ENCODE data around the gene DENND1B. TPM values are rescaled to one million over a fixed set of nuclear protein-coding genes. Genes with fewer than 3 reads are reported as not detected.

Gene DENND1B
- polyA plus RNA-seq, 1 donor from 2014 or later = 12.4 TPM

- Histone ChIP-seq H4K20me1 (ENCODE audit: insufficient read depth) (no peaks in the 10 kb centered on the region), H3K9ac (ENCODE audit: low read length) (no peak overlapping the region), H3K4me2 (ENCODE audit: low read length) (no peak overlapping the region), H3F3A (ENCODE audit: insufficient read depth, low read length, poor library complexity, severe bottlenecking) (no peaks in the 10 kb centered on the region), H3K36me3 (ENCODE audit: insufficient read depth, low read length) (no peaks in the 10 kb centered on the region), H3K9me2 (ENCODE audit: insufficient read depth, low read length) (no peaks in the 10 kb centered on the region), H3K9me3 (ENCODE audit: low read length) (no peaks in the 10 kb centered on the region), H2AFZ (ENCODE audit: low read depth, low read length) (no peak overlapping the region), H3K79me2 (replicated peaks; ENCODE audit: insufficient read depth, low read length) (no peaks in the 10 kb centered on the region), H3K4me3 (ENCODE audit: low read length) (no peak overlapping the region), H3K27ac (ENCODE audit: low read length) (peak overlapping the region; percentile 15), H3K27me3 (ENCODE audit: insufficient read depth, low read depth, low read length) (no peaks in the 10 kb centered on the region)
- TF ChIP-seq, protein P1, sequence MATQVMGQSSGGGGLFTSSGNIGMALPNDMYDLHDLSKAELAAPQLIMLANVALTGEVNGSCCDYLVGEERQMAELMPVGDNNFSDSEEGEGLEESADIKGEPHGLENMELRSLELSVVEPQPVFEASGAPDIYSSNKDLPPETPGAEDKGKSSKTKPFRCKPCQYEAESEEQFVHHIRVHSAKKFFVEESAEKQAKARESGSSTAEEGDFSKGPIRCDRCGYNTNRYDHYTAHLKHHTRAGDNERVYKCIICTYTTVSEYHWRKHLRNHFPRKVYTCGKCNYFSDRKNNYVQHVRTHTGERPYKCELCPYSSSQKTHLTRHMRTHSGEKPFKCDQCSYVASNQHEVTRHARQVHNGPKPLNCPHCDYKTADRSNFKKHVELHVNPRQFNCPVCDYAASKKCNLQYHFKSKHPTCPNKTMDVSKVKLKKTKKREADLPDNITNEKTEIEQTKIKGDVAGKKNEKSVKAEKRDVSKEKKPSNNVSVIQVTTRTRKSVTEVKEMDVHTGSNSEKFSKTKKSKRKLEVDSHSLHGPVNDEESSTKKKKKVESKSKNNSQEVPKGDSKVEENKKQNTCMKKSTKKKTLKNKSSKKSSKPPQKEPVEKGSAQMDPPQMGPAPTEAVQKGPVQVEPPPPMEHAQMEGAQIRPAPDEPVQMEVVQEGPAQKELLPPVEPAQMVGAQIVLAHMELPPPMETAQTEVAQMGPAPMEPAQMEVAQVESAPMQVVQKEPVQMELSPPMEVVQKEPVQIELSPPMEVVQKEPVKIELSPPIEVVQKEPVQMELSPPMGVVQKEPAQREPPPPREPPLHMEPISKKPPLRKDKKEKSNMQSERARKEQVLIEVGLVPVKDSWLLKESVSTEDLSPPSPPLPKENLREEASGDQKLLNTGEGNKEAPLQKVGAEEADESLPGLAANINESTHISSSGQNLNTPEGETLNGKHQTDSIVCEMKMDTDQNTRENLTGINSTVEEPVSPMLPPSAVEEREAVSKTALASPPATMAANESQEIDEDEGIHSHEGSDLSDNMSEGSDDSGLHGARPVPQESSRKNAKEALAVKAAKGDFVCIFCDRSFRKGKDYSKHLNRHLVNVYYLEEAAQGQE (IDR thresholded peaks at IDR 0.05; ENCODE audit: borderline replicate concordance) = no peak
- no peak for TF ChIP-seq EP300 (conservative IDR thresholded peaks at IDR 0.05; ENCODE audit: poor library complexity, severe bottlenecking)
- no peak for TF ChIP-seq MXI1 (conservative IDR thresholded peaks at IDR 0.05; ENCODE audit: poor library complexity, severe bottlenecking)
- TF ChIP-seq POLR2AphosphoS5 (IDR thresholded peaks at IDR 0.05) = no peak
- TF ChIP-seq CTCF (IDR thresholded peaks at IDR 0.05; ENCODE audit: poor library complexity, severe bottlenecking) = no peak
- TF ChIP-seq RAD21 (conservative IDR thresholded peaks at IDR 0.05) = no peak
- no peak for TF ChIP-seq EZH2 (IDR thresholded peaks at IDR 0.05; ENCODE audit: borderline replicate concordance, insufficient read depth, low read length, poor library complexity, severe bottlenecking)
- no peak for TF ChIP-seq SMC3 (conservative IDR thresholded peaks at IDR 0.05; ENCODE audit: poor library complexity)
- TF ChIP-seq TAF1 (IDR thresholded peaks at IDR 0.05; ENCODE audit: low read depth) = no peak
Measured at GRCh38 chr1:197638316-197638715, 137.0 kb downstream of the DENND1B start.

- TF ChIP-seq, protein P1 (IDR thresholded peaks at IDR 0.05; ENCODE audit: borderline replicate concordance) = peak; percentile 25
- no peak for TF ChIP-seq RAD21 (conservative IDR thresholded peaks at IDR 0.05)
- no peak for TF ChIP-seq POLR2AphosphoS5 (IDR thresholded peaks at IDR 0.05)
- no peak overlapping the region for H2AFZ ChIP-seq (ENCODE audit: low read depth, low read length)
- no peaks in the 10 kb centered on the region for H3K9me3 ChIP-seq (ENCODE audit: low read length)
- no peaks in the 10 kb centered on the region for H3K79me2 ChIP-seq (replicated peaks; ENCODE audit: insufficient read depth, low read length)
- no peaks in the 10 kb centered on the region for H4K20me1 ChIP-seq (ENCODE audit: insufficient read depth)
- no peak overlapping the region for H3K9ac ChIP-seq (ENCODE audit: low read length)
- no peak overlapping the region for H3K4me3 ChIP-seq (ENCODE audit: low read length)
- peak overlapping the region; percentile 15 for H3K27ac ChIP-seq (ENCODE audit: low read length)
- no peaks in the 10 kb centered on the region for H3F3A ChIP-seq (ENCODE audit: insufficient read depth, low read length, poor library complexity, severe bottlenecking)
- H3K27me3 ChIP-seq (ENCODE audit: insufficient read depth, low read depth, low read length) = no peaks in the 10 kb centered on the region
- H3K9me2 ChIP-seq (ENCODE audit: insufficient read depth, low read length) = no peaks in the 10 kb centered on the region
- H3K4me2 ChIP-seq (ENCODE audit: low read length) = no peak overlapping the region
- H3K36me3 ChIP-seq (ENCODE audit: insufficient read depth, low read length) = no peaks in the 10 kb centered on the region
Measured at GRCh38 chr1:197637406-197637805, 137.9 kb downstream of the DENND1B start.

Measured in neural cell (in vitro differentiated cells).